Tibial nerve (tissue), 4 donors: ENCODE measurements around the gene ARMC9. TPM values are rescaled to one million over a fixed set of nuclear protein-coding genes. Genes with fewer than 3 reads are reported as not detected.

Experiments
- DNase-seq, 2 donors: peaks; one replicate each; pipeline ENCODE4 v3.0.0-alpha.2; 2019; ENCODE audit warnings: low spot score in 2 of 2
- H3K27ac ChIP-seq, 4 donors: fragments of 200-600 bp; sonication (generic) in 3 of 4; one replicate each; pipeline ENCODE4 v1.5.1; 2017 to 2019; ENCODE audit warnings: mild to moderate bottlenecking in 1 of 4
- H3K27me3 ChIP-seq, 2 donors: fragments of 200-600 bp; sonication (generic) in 1 of 2; one replicate each; pipeline versions ENCODE4 v1.5.1 to v1.6.0; 2017 to 2019
- H3K36me3 ChIP-seq, 3 donors: fragments of 200-600 bp; sonication (generic); one replicate each; pipeline ENCODE4 v1.5.1; 2018 to 2019
- H3K4me1 ChIP-seq, 4 donors: fragments of 200-600 bp; sonication (generic) in 3 of 4; one replicate each; pipeline ENCODE4 v1.5.1; 2017 to 2019
- H3K4me3 ChIP-seq, 4 donors: fragments of 200-600 bp; sonication (generic) in 3 of 4; one replicate each; pipeline ENCODE4 v1.5.1; 2017 to 2019; ENCODE audit warnings: mild to moderate bottlenecking in 1 of 4, moderate library complexity in 1 of 4
- H3K9me3 ChIP-seq, 4 donors: fragments of 200-600 bp; sonication (generic) in 3 of 4; one replicate each; pipeline ENCODE4 v1.5.1; 2017 to 2019
- CTCF ChIP-seq, 5 experiments: fragments of 200-600 bp in 3 of 5; fragments of 450-650 bp in 2 of 5; sonication (generic) in 3 of 5; IDR thresholded peaks; one replicate each; pipeline ENCODE4 v1.5.1; 2016 to 2019; ENCODE audit warnings: antibody characterized with exemption in 5 of 5, mild to moderate bottlenecking in 3 of 5, moderate library complexity in 2 of 5
- EP300 ChIP-seq, 2 donors: sonication (generic); formaldehyde crosslinking; IDR thresholded peaks; one replicate each; pipeline ENCODE4 v1.6.1; 2017; ENCODE audit warnings: antibody characterized with exemption in 2 of 2, mild to moderate bottlenecking in 1 of 2
- POLR2A ChIP-seq, 2 donors: fragments of 450-650 bp; IDR thresholded peaks; one replicate each; pipeline ENCODE4 v1.6.1; 2017; ENCODE audit warnings: antibody characterized with exemption in 2 of 2, mild to moderate bottlenecking in 2 of 2, moderate library complexity in 2 of 2
- WGBS, 2 donors: methylation state at CpG; one replicate each; pipeline ENCODE4 v1.1.5; 2018; 5-methylcytosine and 5-hydroxymethylcytosine counted together
- total RNA-seq, 4 donors: library from RNA; depleted of rRNA; stranded (reverse); fragments of >200 nt; gene quantifications; one replicate each; pipeline ENCODE4 v1.1.0, GENCODE V29; 2016

ARMC9 gene
- total RNA-seq, 4 donors from 2014 or later: 8.7 to 30.0 (median 18.6) TPM

DNA sequence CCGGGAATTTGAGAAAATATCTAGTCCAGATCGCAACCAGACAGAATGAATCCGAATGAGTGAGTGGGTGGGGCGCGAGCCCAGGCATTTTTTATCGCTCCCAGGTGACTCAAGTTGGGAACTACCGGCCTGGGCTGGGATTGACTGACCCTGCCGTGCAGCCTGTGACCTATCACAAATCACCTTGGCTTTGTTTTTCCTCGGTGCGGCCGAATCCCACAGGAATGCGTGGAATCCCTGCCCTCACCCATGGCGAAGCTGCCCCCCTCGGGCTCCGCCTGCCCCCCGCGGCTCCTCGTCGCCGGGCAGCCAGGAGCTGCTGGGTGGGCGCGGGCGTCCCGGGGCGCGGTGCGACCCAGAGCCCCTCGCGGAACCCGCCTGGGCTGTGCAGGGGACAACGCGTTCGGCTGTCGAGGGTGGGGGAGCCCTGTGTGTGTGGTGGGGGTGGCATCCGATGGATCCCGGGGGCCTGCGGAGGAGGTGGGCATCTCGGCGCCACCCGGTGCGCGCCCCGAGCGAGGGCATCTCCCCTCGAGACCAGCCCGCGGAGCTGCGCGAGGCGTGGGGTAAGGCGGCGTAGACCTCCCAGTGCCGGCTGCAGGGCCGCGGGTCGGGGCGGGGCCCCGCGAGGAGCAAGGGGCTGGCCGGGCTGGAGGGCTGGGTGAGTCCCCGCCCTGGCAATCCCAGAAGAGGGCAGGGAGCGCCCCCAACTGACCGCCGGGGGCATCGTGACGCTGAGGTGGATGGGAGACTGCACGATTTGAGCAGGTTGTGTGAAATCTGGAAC, 213.6 kb downstream of the ARMC9 start:
- 2 to 8% methylated on average over 11 to 42 of the region's 67 CpGs for WGBS, 2 donors
- peaks cover 0 to 23% (median 2%) of the 10 kb centered on the region in 4 donors for H3K4me1 ChIP-seq
- H3K27me3 ChIP-seq: no peaks in the 10 kb centered on the region
- peak overlapping the region; percentile 43 to 74 (median 59) for H3K4me3 ChIP-seq
- TF ChIP-seq EP300 (IDR thresholded peaks at IDR 0.05) (peak in 1 of 2 donors; percentile 9), POLR2A (IDR thresholded peaks at IDR 0.05) (no peak), CTCF (IDR thresholded peaks at IDR 0.05) (peak; percentile 80 to 91 (median 88))
- peak; percentile 77 to 87 for DNase-seq
- H3K9me3 ChIP-seq: peaks cover 0 to 8% (median 0%) of the 10 kb centered on the region in 4 donors
- no peaks in the 10 kb centered on the region for H3K36me3 ChIP-seq
- H3K27ac ChIP-seq: peak overlapping the region in 2 of 4 donors; percentile 70 to 76

GRCh38 chr2:231412618-231412963, 214.2 kb downstream of the ARMC9 start:
- H3K36me3 ChIP-seq: no peaks in the 10 kb centered on the region
- peaks cover 0 to 8% (median 0%) of the 10 kb centered on the region in 4 donors for H3K9me3 ChIP-seq
- WGBS, 2 donors: 21 to 47% methylated on average over 7 to 9 of the region's 9 CpGs
- DNase-seq: no peak
- peak overlapping the region in 3 of 4 donors; percentile 45 to 74 (median 73) for H3K4me3 ChIP-seq
- peak overlapping the region in 2 of 4 donors; percentile 70 to 76 for H3K27ac ChIP-seq
- TF ChIP-seq EP300 (IDR thresholded peaks at IDR 0.05): no peak
- TF ChIP-seq POLR2A (IDR thresholded peaks at IDR 0.05): no peak
- no peak for TF ChIP-seq CTCF (IDR thresholded peaks at IDR 0.05)
- no peaks in the 10 kb centered on the region for H3K27me3 ChIP-seq
- peaks cover 0 to 23% (median 2%) of the 10 kb centered on the region in 4 donors for H3K4me1 ChIP-seq

- Histone ChIP-seq H3K27ac (peak overlapping the region in 1 of 4 donors; percentile 70), H3K36me3 (no peaks in the 10 kb centered on the region), H3K9me3 (peaks cover 0 to 8% (median 0%) of the 10 kb centered on the region in 4 donors), H3K4me1 (peaks cover 0 to 23% (median 2%) of the 10 kb centered on the region in 4 donors), H3K4me3 (no peak overlapping the region), H3K27me3 (no peaks in the 10 kb centered on the region)
- TF ChIP-seq POLR2A (IDR thresholded peaks at IDR 0.05): no peak
- TF ChIP-seq CTCF (IDR thresholded peaks at IDR 0.05): no peak
- TF ChIP-seq EP300 (IDR thresholded peaks at IDR 0.05): no peak
- DNase-seq: no peak
- 79 to 83% methylated on average over 6 of the region's 6 CpGs for WGBS, 2 donors
These were observed 215.0 kb downstream of the ARMC9 start for GRCh38 chr2:231413456-231413855.

GRCh38 chr2:231413921-231414476, 215.6 kb downstream of the ARMC9 start:
- Histone ChIP-seq H3K27me3 (no peaks in the 10 kb centered on the region), H3K4me3 (no peak overlapping the region), H3K27ac (no peak overlapping the region), H3K4me1 (peaks cover 0 to 23% (median 2%) of the 10 kb centered on the region in 4 donors), H3K36me3 (no peaks in the 10 kb centered on the region), H3K9me3 (peaks cover 0 to 8% (median 0%) of the 10 kb centered on the region in 4 donors)
- no peak for DNase-seq
- WGBS, 2 donors: 72% methylated on average over 15 of the region's 15 CpGs
- TF ChIP-seq POLR2A (IDR thresholded peaks at IDR 0.05): no peak

- Histone ChIP-seq H3K27me3 (no peaks in the 10 kb centered on the region), H3K4me1 (peaks cover 0 to 23% (median 2%) of the 10 kb centered on the region in 4 donors), H3K36me3 (no peaks in the 10 kb centered on the region), H3K9me3 (peaks cover 0 to 8% (median 0%) of the 10 kb centered on the region in 4 donors), H3K4me3 (no peak overlapping the region), H3K27ac (no peak overlapping the region)
- no peak for DNase-seq
- no peak for TF ChIP-seq POLR2A (IDR thresholded peaks at IDR 0.05)
- TF ChIP-seq EP300 (IDR thresholded peaks at IDR 0.05): no peak
- TF ChIP-seq CTCF (IDR thresholded peaks at IDR 0.05): no peak
These were observed 216.6 kb downstream of the ARMC9 start for GRCh38 chr2:231415029-231415428.
